Measurements from ENCODE around the gene ADAMTS9.

ADAMTS9 gene

GRCh38 chr3:64533617-64534317 lies 154.0 kb downstream of the ADAMTS9 start:
- peak; percentile 82 for DNase-seq

- peak; percentile 72 for DNase-seq
Measured at GRCh38 chr3:64530434-64531049, 157.3 kb downstream of the ADAMTS9 start.

GRCh38 chr3:64523324-64523723 lies 164.5 kb downstream of the ADAMTS9 start:
- no peak for DNase-seq

DNA sequence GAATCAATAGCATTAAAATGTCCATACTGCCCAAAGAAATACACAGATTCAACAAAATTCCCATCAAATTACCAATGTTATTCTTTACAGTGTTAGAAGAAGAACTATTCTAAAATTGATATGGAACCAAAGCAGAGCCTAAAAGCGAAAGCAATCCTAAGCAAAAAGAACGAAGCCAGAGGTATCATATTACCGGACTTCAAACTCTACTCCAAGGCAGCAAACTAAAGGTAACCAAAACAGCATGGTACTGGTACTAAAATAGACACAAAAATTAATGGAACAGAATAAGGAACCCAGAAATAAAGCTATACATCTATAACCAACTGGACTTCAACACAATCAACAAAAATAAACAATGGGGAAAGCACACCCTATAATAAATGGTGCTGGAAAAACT lies 167.5 kb downstream of the ADAMTS9 start:
- DNase-seq: no peak

GRCh38 chr3:64518950-64519349 lies 168.8 kb downstream of the ADAMTS9 start:
- DNase-seq: peak; percentile 56

DNA sequence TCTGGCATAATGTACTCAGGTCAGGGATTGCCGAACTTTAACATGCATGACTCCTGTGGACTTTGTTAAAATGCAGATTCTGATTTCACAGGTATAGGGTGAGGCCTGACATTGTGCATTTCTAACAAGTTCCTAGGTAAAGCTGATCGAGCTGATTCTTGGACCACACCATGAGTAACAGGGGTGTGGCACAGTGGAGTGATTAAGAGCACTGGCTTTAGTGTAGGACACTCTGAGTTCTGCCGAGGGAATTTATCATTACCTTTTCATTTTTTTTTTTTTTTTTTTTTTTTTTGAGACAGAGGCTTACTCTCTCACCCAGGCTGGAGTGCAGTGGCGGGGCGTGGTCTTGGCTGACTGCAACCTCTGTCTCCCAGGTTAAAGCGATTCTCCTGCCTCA lies 169.3 kb downstream of the ADAMTS9 start:
- DNase-seq: no peak

GRCh38 chr3:64514889-64515288 lies 172.9 kb downstream of the ADAMTS9 start:
- no peak for DNase-seq

DNA sequence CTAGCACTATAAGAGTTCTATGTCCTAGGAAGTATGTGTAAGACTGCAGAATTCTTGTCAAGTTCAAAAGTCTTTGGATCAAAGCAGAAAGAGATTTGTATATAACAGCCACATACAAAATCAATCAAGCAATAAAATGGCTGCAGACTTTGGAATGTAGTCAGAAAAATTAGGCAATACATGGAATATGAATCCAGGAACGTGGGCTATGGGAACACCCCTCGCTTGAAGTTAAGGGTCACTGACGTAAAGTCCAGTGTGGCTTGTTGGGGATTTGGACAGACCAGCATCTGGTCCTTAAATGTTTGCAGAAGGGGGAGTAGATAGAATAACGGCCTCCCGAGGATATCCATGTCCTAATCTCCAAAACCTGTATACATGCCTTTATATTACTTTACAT lies 178.6 kb downstream of the ADAMTS9 start:
- no peak for DNase-seq

DNA sequence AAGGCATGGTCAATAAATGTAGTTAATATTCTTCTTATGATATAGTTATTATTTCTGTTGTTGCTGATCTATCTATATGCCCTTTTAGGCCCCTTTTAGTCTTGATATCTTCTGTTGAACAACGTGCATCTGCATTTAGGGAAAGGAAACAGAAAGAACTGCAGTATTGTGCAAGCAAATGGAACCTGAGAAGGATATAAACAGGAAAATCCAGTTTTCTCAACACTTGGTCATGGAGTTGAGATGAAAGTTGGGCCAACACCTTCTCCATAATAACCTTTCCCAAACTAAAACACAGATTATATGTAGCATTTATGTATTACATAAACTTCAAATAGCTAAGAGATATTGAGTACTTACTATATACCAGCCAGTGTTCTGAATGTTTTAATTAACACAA lies 179.7 kb downstream of the ADAMTS9 start:
- no peak for DNase-seq

GRCh38 chr3:64506255-64506654 lies 181.5 kb downstream of the ADAMTS9 start:
- DNase-seq: no peak

DNA sequence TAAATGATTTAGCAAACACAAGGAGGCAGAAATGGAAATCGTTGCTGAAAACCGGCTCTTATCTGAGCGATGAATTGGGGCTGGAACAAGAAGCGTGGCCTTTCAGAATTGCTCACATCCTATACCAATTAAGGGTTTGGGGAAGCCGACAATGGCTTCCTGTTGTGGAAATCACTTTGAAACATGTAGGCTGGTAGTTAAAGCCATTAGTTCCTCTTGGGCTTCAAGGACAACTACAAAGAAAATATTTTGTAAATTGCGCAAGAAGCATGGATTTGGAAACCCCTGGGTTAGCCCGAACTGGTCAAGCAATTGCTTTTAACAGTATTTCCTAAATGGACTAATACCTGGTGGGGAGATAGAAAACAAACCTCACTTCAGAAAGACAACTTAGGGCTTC lies 182.4 kb downstream of the ADAMTS9 start:
- DNase-seq: peak; percentile 16

DNA sequence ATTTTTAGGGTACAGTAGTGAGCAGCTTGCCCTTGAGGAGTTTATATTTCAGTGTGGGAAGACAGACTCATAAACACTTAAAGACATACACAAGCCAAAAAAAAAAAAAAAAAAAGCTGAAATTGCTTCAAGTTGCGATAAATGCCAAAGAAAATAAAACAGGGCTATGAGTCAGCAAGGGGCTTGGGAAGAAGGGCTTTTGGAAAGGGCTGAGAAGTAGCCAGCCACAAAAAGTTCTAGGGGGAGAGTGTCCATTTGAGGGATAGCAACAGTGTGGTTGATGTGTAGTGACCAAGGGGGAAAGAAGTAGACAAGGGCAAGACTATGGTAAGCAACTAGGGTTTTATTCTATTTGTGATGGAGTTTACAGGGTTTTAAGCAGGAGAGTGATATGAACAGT lies 185.5 kb downstream of the ADAMTS9 start:
- DNase-seq: peak; percentile 56

DNA sequence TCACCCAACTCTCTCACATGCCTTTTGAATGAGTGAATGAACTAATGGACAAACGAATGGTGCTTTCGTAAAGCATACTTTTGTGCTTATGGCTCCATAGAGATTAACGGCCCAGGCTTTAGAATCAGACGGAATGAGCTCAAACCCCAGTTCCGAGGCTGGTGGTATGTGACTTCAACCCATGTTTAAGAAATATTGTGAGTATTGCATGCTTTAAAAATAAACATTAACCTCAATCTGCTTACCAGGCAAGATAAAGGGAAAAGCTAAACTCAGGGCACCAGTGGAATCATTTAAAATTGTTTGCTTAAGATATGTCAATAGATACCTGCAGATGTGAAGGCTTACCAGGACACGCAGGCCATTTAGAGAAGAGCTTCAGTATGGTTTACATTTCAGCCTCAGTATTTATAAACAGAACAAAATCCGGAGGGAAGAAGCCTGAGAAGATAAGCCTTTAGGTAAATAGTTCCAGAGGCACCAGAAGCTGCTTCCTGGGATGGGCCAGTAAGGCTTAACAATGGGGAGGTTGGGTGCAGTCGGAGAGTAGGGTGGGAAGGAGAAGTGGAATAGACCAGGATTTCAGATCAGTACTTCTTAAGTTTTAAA lies 186.4 kb downstream of the ADAMTS9 start:
- DNase-seq: peak; percentile 50

DNA sequence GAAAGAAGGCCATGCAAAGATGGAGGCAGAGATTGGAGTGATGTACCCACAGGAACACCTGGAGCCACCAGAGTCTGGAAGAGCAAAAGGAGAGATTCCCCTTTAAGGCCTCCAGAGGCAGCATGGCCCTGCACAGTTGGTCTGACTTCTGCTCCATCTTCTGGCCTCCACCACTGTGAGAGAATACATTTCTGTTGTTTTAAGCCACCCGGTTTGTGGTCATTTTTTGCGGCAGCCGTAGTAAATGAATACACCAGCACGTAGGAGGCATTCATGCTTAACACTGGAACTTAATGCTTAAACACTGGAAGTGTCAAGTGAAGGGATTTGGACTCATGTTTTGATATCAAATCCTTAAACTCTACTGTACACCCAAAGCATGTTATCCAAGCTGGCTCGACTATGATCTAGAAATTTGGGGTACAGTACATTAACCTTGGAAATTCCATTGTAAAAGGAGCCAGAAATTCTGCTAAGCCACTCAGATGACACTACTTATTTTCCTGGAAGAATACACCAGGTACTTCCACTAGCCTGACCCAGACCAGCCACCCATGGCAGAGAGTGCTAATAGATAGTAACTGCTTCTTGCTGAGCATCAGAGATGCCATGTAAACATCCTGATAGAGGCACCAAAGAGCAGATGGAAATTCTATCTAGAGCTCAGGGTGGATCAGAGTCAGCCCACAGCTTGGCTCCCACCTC lies 190.9 kb downstream of the ADAMTS9 start:
- no peak for DNase-seq

- no peak for DNase-seq
Measured at GRCh38 chr3:64495781-64496334, 191.9 kb downstream of the ADAMTS9 start.

GRCh38 chr3:64495121-64495780 lies 192.5 kb downstream of the ADAMTS9 start:
- DNase-seq: no peak

- no peak for DNase-seq
Measured at GRCh38 chr3:64494526-64494925, 193.3 kb downstream of the ADAMTS9 start.

- DNase-seq: no peak
Measured at GRCh38 chr3:64493149-64493548, 194.7 kb downstream of the ADAMTS9 start.

GRCh38 chr3:64491843-64492242 lies 196.0 kb downstream of the ADAMTS9 start:
- DNase-seq: no peak

GRCh38 chr3:64490180-64490724 lies 197.5 kb downstream of the ADAMTS9 start:
- DNase-seq: no peak

- DNase-seq: peak; percentile 20
Measured at GRCh38 chr3:64489361-64490044, 198.3 kb downstream of the ADAMTS9 start.

- DNase-seq: no peak
Measured at GRCh38 chr3:64488939-64489338, 198.9 kb downstream of the ADAMTS9 start.
